PC-9 (cell line): ENCODE data around the gene SDK2. TPM values are rescaled to one million over a fixed set of nuclear protein-coding genes. Genes with fewer than 3 reads are reported as not detected.

Source experiments
- BruUV-seq: library from RNA; stranded (reverse); fragments of 400-500 nt; replicated peaks from 2 replicates; lab custom pipeline; 2021; lab: Mats Ljungman, UMichigan
- CTCF ChIA-PET: fragments of 300-600 bp; sonication (Branson Sonifier 250); formaldehyde crosslinking; loops from one replicate; lab custom pipeline; 2022; ENCODE audit warnings: antibody characterized with exemption; lab: Charles Lee
- POLR2A ChIA-PET: fragments of 300-600 bp; sonication (Branson Sonifier 250); formaldehyde crosslinking; loops from one replicate; lab custom pipeline; 2022; ENCODE audit warnings: antibody characterized with exemption; ENCODE audit not compliant: unreplicated experiment; lab: Charles Lee
- DNase-seq, 2 experiments: peaks; one replicate each; pipeline versions ENCODE4 v3.0.0 to v3.0.0-alpha.2; 2015 to 2022; ENCODE audit warnings: mixed read lengths in 1 of 2
- H2AFZ ChIP-seq: fragments of 200-600 bp; sonication (generic); 2 replicates; pipeline ENCODE4 v1.8.1; 2017; ENCODE audit warnings: antibody characterized with exemption
- H3F3A ChIP-seq: fragments of 200-600 bp; sonication (generic); 2 replicates; pipeline ENCODE4 v1.8.1; 2017; ENCODE audit warnings: antibody characterized with exemption, mild to moderate bottlenecking, low read depth; ENCODE audit not compliant: insufficient read depth
- H3K27ac ChIP-seq: fragments of 200-600 bp; sonication (generic); 2 replicates; pipeline ENCODE4 v1.6.1; 2016; ENCODE audit warnings: mixed run types
- H3K27me3 ChIP-seq: fragments of 200-600 bp; sonication (generic); 2 replicates; pipeline ENCODE4 v1.6.1; 2016; ENCODE audit warnings: low read depth, mixed run types; ENCODE audit not compliant: insufficient read depth
- H3K36me3 ChIP-seq: fragments of 200-600 bp; sonication (generic); 2 replicates; pipeline ENCODE4 v1.6.1; 2016; ENCODE audit warnings: low read depth, mixed run types
- H3K4me1 ChIP-seq: fragments of 200-600 bp; sonication (generic); replicated peaks from 2 replicates; pipeline ENCODE4 v1.6.1; 2016; ENCODE audit warnings: mixed run types; ENCODE audit not compliant: insufficient read depth
- H3K4me2 ChIP-seq: fragments of 200-600 bp; sonication (generic); 2 replicates; pipeline ENCODE4 v1.6.1; 2017; ENCODE audit warnings: mixed run types
- H3K4me3 ChIP-seq: fragments of 200-600 bp; sonication (generic); 2 replicates; pipeline ENCODE4 v1.6.1; 2016; ENCODE audit warnings: mixed run types
- H3K79me2 ChIP-seq: fragments of 200-600 bp; sonication (generic); 2 replicates; pipeline ENCODE4 v1.6.1; 2017; ENCODE audit warnings: low read depth, mixed run types
- H3K9me2 ChIP-seq: fragments of 200-600 bp; sonication (generic); 2 replicates; pipeline ENCODE4 v1.8.1; 2017; ENCODE audit warnings: mild to moderate bottlenecking; ENCODE audit not compliant: insufficient read depth
- H3K9me3 ChIP-seq: fragments of 200-600 bp; sonication (generic); 2 replicates; pipeline ENCODE4 v1.8.1; 2016; ENCODE audit warnings: low read depth; ENCODE audit not compliant: insufficient read depth
- H4K20me1 ChIP-seq: fragments of 200-600 bp; sonication (generic); 2 replicates; pipeline ENCODE4 v1.8.1; 2017; ENCODE audit not compliant: insufficient read depth
- EZH2 ChIP-seq: fragments of 200-600 bp; sonication (generic); IDR thresholded peaks from 2 replicates; pipeline ENCODE4 v1.8.0; 2017; ENCODE audit warnings: antibody characterized with exemption, low read depth
- intact Hi-C: fragments of 100-400 bp; cut with micrococcal nuclease; formaldehyde crosslinking; loops from one replicate; pipeline ENCODE4 v1.10.0; 2022; ENCODE audit not compliant: unreplicated experiment
- total RNA-seq: library from RNA; stranded (reverse); gene quantifications from 2 replicates; pipeline ENCODE4 v1.2.3, GENCODE V29; 2021
- TF ChIP-seq, protein P1 (sequence below): fragments of 200-600 bp; sonication (generic); conservative IDR thresholded peaks from 2 replicates; pipeline ENCODE4 v1.6.1; 2017; ENCODE audit warnings: mixed run types, antibody characterized with exemption, mild to moderate bottlenecking, moderate library complexity

Gene SDK2
- total RNA-seq, 1 experiment from 2014 or later, result 0.04 TPM

GRCh38 chr17:73621685-73622084, 22.6 kb downstream of the SDK2 start:
- Histone ChIP-seq H3K4me1 (no peaks in the 10 kb centered on the region), H3K27ac (no peak overlapping the region), H3K36me3 (no peaks in the 10 kb centered on the region), H3K4me2 (no peak overlapping the region), H4K20me1 (no peaks in the 10 kb centered on the region), H3K4me3 (no peak overlapping the region), H3K27me3 (peaks cover 85% of the 10 kb centered on the region), H3K9me2 (no peaks in the 10 kb centered on the region), H3K9me3 (no peaks in the 10 kb centered on the region), H2AFZ (no peak overlapping the region), H3F3A (no peaks in the 10 kb centered on the region), H3K79me2 (no peaks in the 10 kb centered on the region)
- TF ChIP-seq, protein P1, sequence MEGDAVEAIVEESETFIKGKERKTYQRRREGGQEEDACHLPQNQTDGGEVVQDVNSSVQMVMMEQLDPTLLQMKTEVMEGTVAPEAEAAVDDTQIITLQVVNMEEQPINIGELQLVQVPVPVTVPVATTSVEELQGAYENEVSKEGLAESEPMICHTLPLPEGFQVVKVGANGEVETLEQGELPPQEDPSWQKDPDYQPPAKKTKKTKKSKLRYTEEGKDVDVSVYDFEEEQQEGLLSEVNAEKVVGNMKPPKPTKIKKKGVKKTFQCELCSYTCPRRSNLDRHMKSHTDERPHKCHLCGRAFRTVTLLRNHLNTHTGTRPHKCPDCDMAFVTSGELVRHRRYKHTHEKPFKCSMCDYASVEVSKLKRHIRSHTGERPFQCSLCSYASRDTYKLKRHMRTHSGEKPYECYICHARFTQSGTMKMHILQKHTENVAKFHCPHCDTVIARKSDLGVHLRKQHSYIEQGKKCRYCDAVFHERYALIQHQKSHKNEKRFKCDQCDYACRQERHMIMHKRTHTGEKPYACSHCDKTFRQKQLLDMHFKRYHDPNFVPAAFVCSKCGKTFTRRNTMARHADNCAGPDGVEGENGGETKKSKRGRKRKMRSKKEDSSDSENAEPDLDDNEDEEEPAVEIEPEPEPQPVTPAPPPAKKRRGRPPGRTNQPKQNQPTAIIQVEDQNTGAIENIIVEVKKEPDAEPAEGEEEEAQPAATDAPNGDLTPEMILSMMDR, result no peak
- no peak for TF ChIP-seq EZH2
- POLR2A ChIA-PET, result no interaction called here
- CTCF ChIA-PET, result no interaction called here
- intact Hi-C loops, result no loop called here
- DNase-seq, result no peak
- no TSS peak for BruUV-seq

- Histone ChIP-seq H3K36me3 (no peaks in the 10 kb centered on the region), H3K4me1 (no peaks in the 10 kb centered on the region), H3K27me3 (peaks cover 85% of the 10 kb centered on the region), H3K79me2 (no peaks in the 10 kb centered on the region), H3K4me2 (no peak overlapping the region), H3K9me3 (no peaks in the 10 kb centered on the region), H4K20me1 (no peaks in the 10 kb centered on the region), H3K4me3 (no peak overlapping the region), H3K9me2 (no peaks in the 10 kb centered on the region), H3F3A (no peaks in the 10 kb centered on the region), H2AFZ (no peak overlapping the region), H3K27ac (no peak overlapping the region)
- no peak for DNase-seq
- intact Hi-C loops, result no loop called here
- CTCF ChIA-PET, result no interaction called here
- POLR2A ChIA-PET, result no interaction called here
- BruUV-seq, result no TSS peak
- TF ChIP-seq, protein P1, result no peak
- TF ChIP-seq EZH2, result no peak
These were observed 23.8 kb downstream of the SDK2 start for GRCh38 chr17:73620414-73620813.

GRCh38 chr17:73617501-73617900, 26.7 kb downstream of the SDK2 start:
- H3K4me2 ChIP-seq, result no peak overlapping the region
- H3K27me3 ChIP-seq, result peaks cover 75% of the 10 kb centered on the region
- intact Hi-C loops, result no loop called here
- no peaks in the 10 kb centered on the region for H3F3A ChIP-seq
- H2AFZ ChIP-seq, result no peak overlapping the region
- no peak overlapping the region for H3K4me3 ChIP-seq
- no peaks in the 10 kb centered on the region for H3K36me3 ChIP-seq
- no peaks in the 10 kb centered on the region for H3K79me2 ChIP-seq
- no peaks in the 10 kb centered on the region for H3K9me3 ChIP-seq
- no peaks in the 10 kb centered on the region for H4K20me1 ChIP-seq
- H3K9me2 ChIP-seq, result no peaks in the 10 kb centered on the region
- CTCF ChIA-PET, result no interaction called here
- H3K4me1 ChIP-seq, result no peaks in the 10 kb centered on the region
- no peak overlapping the region for H3K27ac ChIP-seq
- POLR2A ChIA-PET, result no interaction called here
- TF ChIP-seq, protein P1, result no peak
- no peak for TF ChIP-seq EZH2
- DNase-seq, result no peak
- BruUV-seq, result no TSS peak
